ELF-1 (cell line): ENCODE results near the gene MED12.
A peak's percentile ranks its signal among the peaks of the same experiment; 100 is the strongest.

Source experiments
- DNase-seq: peaks from one replicate; pipeline ENCODE4 v3.0.0-alpha.2; 2016; ENCODE audit warnings: low read depth, low spot score

MED12 gene

GRCh38 chrX:71107245-71107644 lies 11.2 kb upstream of the MED12 start:
- no peak for DNase-seq

GRCh38 chrX:71107762-71108360 lies 10.5 kb upstream of the MED12 start:
- DNase-seq, result peak; percentile 61

- no peak for DNase-seq
Observed at GRCh38 chrX:71109051-71109450, 9.3 kb upstream of the MED12 start.

GRCh38 chrX:71111141-71111843 lies 7.1 kb upstream of the MED12 start, which contains the start of gene IL2RG:
TSS of gene IL2RG (minus strand) at chrX:71111577. CDS start at chrX:71111539, 38 bp downstream.
- DNase-seq, result no peak

GRCh38 chrX:71111921-71112431 lies 6.4 kb upstream of the MED12 start:
- no peak for DNase-seq

GRCh38 chrX:71117358-71117757 lies 1.0 kb upstream of the MED12 start:
- peak; percentile 30 for DNase-seq

- peak; percentile 13 for DNase-seq
Observed at GRCh38 chrX:71118985-71119535, 664 bp downstream of the MED12 start.

GRCh38 chrX:71128166-71128833 lies 9.9 kb downstream of the MED12 start:
- peak; percentile 12 for DNase-seq

GRCh38 chrX:71128915-71129765 lies 10.7 kb downstream of the MED12 start:
- peak; percentile 89 for DNase-seq

GRCh38 chrX:71131510-71131909 lies 13.1 kb downstream of the MED12 start:
- DNase-seq, result no peak

GRCh38 chrX:71140440-71140839 lies 22.0 kb downstream of the MED12 start:
- peak; percentile 34 for DNase-seq

- no peak for DNase-seq
Observed at GRCh38 chrX:71143508-71143907, 25.1 kb downstream of the MED12 start.

- DNase-seq, result peak; percentile 54
Observed at GRCh38 chrX:71144651-71145050, 26.3 kb downstream of the MED12 start, which contains the start of gene NLGN3. TSS of gene NLGN3 (plus strand) at chrX:71144841. CDS start at chrX:71147750, 2,909 bp downstream.

- no peak for DNase-seq
Observed at GRCh38 chrX:71147496-71148277, 29.3 kb downstream of the MED12 start.

GRCh38 chrX:71148278-71148663 lies 29.9 kb downstream of the MED12 start:
- no peak for DNase-seq

- no peak for DNase-seq
Observed at GRCh38 chrX:71151366-71151765, 33.0 kb downstream of the MED12 start.

GRCh38 chrX:71154196-71154595 lies 35.8 kb downstream of the MED12 start:
- DNase-seq, result no peak

GRCh38 chrX:71154641-71155040 lies 36.2 kb downstream of the MED12 start:
- DNase-seq, result no peak

GRCh38 chrX:71158603-71159002 lies 40.2 kb downstream of the MED12 start:
- no peak for DNase-seq

GRCh38 chrX:71159335-71159734 lies 40.9 kb downstream of the MED12 start:
- no peak for DNase-seq
